HG03064 (cell line): ENCODE data around the gene C14orf119.

Source experiments
- ATAC-seq: cut with Tn5 transposase; IDR thresholded peaks from one replicate; pipeline ENCODE4 v1.9.1; 2021; ENCODE audit warnings: low read depth; ENCODE audit not compliant: unreplicated experiment

The C14orf119 gene

GRCh38 chr14:23145794-23146350, 50.6 kb downstream of the C14orf119 start:
- no peak for ATAC-seq

- ATAC-seq = no peak
Observed at GRCh38 chr14:23146351-23146910, 51.1 kb downstream of the C14orf119 start.

GRCh38 chr14:23146980-23147379, 51.7 kb downstream of the C14orf119 start:
- no peak for ATAC-seq

GRCh38 chr14:23147676-23148075, 52.4 kb downstream of the C14orf119 start:
- ATAC-seq = no peak

- ATAC-seq = no peak
Observed at GRCh38 chr14:23148591-23149249, 53.4 kb downstream of the C14orf119 start.

- no peak for ATAC-seq
Observed at GRCh38 chr14:23149745-23150144, 54.4 kb downstream of the C14orf119 start.
